ENCODE measurements around the gene NAPSA.

The NAPSA gene

GRCh38 chr19:50383001-50383851, 17.8 kb upstream of the NAPSA start:
- Histone ChIP-seq H3K27me3 (ENCODE audit: control insufficient read depth, insufficient read depth, low read length) (no peaks in the 10 kb centered on the region), H3K4me1 (ENCODE audit: control insufficient read depth, insufficient read depth, low read length) (peaks cover 14% of the 10 kb centered on the region), H3K4me3 (ENCODE audit: low read length) (peak overlapping the region; percentile 71), H3K9ac (ENCODE audit: low read depth, low read length) (peak overlapping the region; percentile 90), H3K36me3 (ENCODE audit: insufficient read depth, low read length) (peaks cover 42% of the 10 kb centered on the region), H3K9me3 (replicated peaks; ENCODE audit: low read length) (no peaks in the 10 kb centered on the region), H3K4me2 (ENCODE audit: low read length) (peak overlapping the region; percentile 90)

- no peaks in the 10 kb centered on the region for H3K9me3 ChIP-seq (replicated peaks; ENCODE audit: low read length)
- no peaks in the 10 kb centered on the region for H3K27me3 ChIP-seq (ENCODE audit: control insufficient read depth, insufficient read depth, low read length)
- H3K4me2 ChIP-seq (ENCODE audit: low read length), result no peak overlapping the region
- H3K4me1 ChIP-seq (ENCODE audit: control insufficient read depth, insufficient read depth, low read length), result peaks cover 9% of the 10 kb centered on the region
- H3K9ac ChIP-seq (ENCODE audit: low read depth, low read length), result no peak overlapping the region
- peaks cover 52% of the 10 kb centered on the region for H3K36me3 ChIP-seq (ENCODE audit: insufficient read depth, low read length)
- H3K4me3 ChIP-seq (ENCODE audit: low read length), result no peak overlapping the region
Observed at GRCh38 chr19:50381881-50382729, 16.7 kb upstream of the NAPSA start.

GRCh38 chr19:50380751-50381151, 15.3 kb upstream of the NAPSA start:
- Histone ChIP-seq H3K36me3 (ENCODE audit: insufficient read depth, low read length) (peaks cover 52% of the 10 kb centered on the region), H3K27me3 (ENCODE audit: control insufficient read depth, insufficient read depth, low read length) (no peaks in the 10 kb centered on the region), H3K9me3 (replicated peaks; ENCODE audit: low read length) (no peaks in the 10 kb centered on the region), H3K9ac (ENCODE audit: low read depth, low read length) (no peak overlapping the region), H3K4me1 (ENCODE audit: control insufficient read depth, insufficient read depth, low read length) (peaks cover 9% of the 10 kb centered on the region), H3K4me3 (ENCODE audit: low read length) (no peak overlapping the region), H3K4me2 (ENCODE audit: low read length) (no peak overlapping the region)

GRCh38 chr19:50380137-50380536, 14.7 kb upstream of the NAPSA start:
- Histone ChIP-seq H3K9ac (ENCODE audit: low read depth, low read length) (no peak overlapping the region), H3K9me3 (replicated peaks; ENCODE audit: low read length) (no peaks in the 10 kb centered on the region), H3K4me3 (ENCODE audit: low read length) (no peak overlapping the region)

GRCh38 chr19:50379602-50380001, 14.2 kb upstream of the NAPSA start:
- Histone ChIP-seq H3K4me2 (ENCODE audit: low read length) (no peak overlapping the region), H3K27me3 (ENCODE audit: control insufficient read depth, insufficient read depth, low read length) (no peaks in the 10 kb centered on the region), H3K9me3 (replicated peaks; ENCODE audit: low read length) (no peaks in the 10 kb centered on the region), H3K36me3 (ENCODE audit: insufficient read depth, low read length) (peaks cover 52% of the 10 kb centered on the region), H3K4me1 (ENCODE audit: control insufficient read depth, insufficient read depth, low read length) (peaks cover 6% of the 10 kb centered on the region), H3K4me3 (ENCODE audit: low read length) (no peak overlapping the region), H3K9ac (ENCODE audit: low read depth, low read length) (no peak overlapping the region)

More at GRCh38 chr19:50380137-50380536, 14.7 kb upstream of the NAPSA start:
- Histone ChIP-seq H3K4me2 (ENCODE audit: low read length) (no peak overlapping the region), H3K36me3 (ENCODE audit: insufficient read depth, low read length) (peaks cover 52% of the 10 kb centered on the region), H3K4me1 (ENCODE audit: control insufficient read depth, insufficient read depth, low read length) (peaks cover 8% of the 10 kb centered on the region), H3K27me3 (ENCODE audit: control insufficient read depth, insufficient read depth, low read length) (no peaks in the 10 kb centered on the region)

GRCh38 chr19:50378863-50379236, 13.4 kb upstream of the NAPSA start:
- H3K4me2 ChIP-seq (ENCODE audit: low read length), result no peak overlapping the region
- H3K9me3 ChIP-seq (replicated peaks; ENCODE audit: low read length), result no peaks in the 10 kb centered on the region
- H3K27me3 ChIP-seq (ENCODE audit: control insufficient read depth, insufficient read depth, low read length), result no peaks in the 10 kb centered on the region
- H3K9ac ChIP-seq (ENCODE audit: low read depth, low read length), result no peak overlapping the region
- H3K4me1 ChIP-seq (ENCODE audit: control insufficient read depth, insufficient read depth, low read length), result peaks cover 5% of the 10 kb centered on the region
- H3K36me3 ChIP-seq (ENCODE audit: insufficient read depth, low read length), result peaks cover 52% of the 10 kb centered on the region
- no peak overlapping the region for H3K4me3 ChIP-seq (ENCODE audit: low read length)

- Histone ChIP-seq H3K4me2 (ENCODE audit: low read length) (no peak overlapping the region), H3K36me3 (ENCODE audit: insufficient read depth, low read length) (peaks cover 52% of the 10 kb centered on the region), H3K9me3 (replicated peaks; ENCODE audit: low read length) (no peaks in the 10 kb centered on the region), H3K4me1 (ENCODE audit: control insufficient read depth, insufficient read depth, low read length) (no peaks in the 10 kb centered on the region), H3K27me3 (ENCODE audit: control insufficient read depth, insufficient read depth, low read length) (no peaks in the 10 kb centered on the region), H3K4me3 (ENCODE audit: low read length) (no peak overlapping the region), H3K9ac (ENCODE audit: low read depth, low read length) (no peak overlapping the region)
Observed at GRCh38 chr19:50378169-50378862, 12.9 kb upstream of the NAPSA start.

GRCh38 chr19:50377517-50377916, 12.1 kb upstream of the NAPSA start:
- no peak overlapping the region for H3K4me2 ChIP-seq (ENCODE audit: low read length)
- H3K36me3 ChIP-seq (ENCODE audit: insufficient read depth, low read length), result peaks cover 52% of the 10 kb centered on the region
- no peak overlapping the region for H3K9ac ChIP-seq (ENCODE audit: low read depth, low read length)
- no peaks in the 10 kb centered on the region for H3K4me1 ChIP-seq (ENCODE audit: control insufficient read depth, insufficient read depth, low read length)
- no peaks in the 10 kb centered on the region for H3K9me3 ChIP-seq (replicated peaks; ENCODE audit: low read length)
- no peaks in the 10 kb centered on the region for H3K27me3 ChIP-seq (ENCODE audit: control insufficient read depth, insufficient read depth, low read length)
- no peak overlapping the region for H3K4me3 ChIP-seq (ENCODE audit: low read length)

GRCh38 chr19:50377051-50377461, 11.6 kb upstream of the NAPSA start:
- Histone ChIP-seq H3K9me3 (replicated peaks; ENCODE audit: low read length) (no peaks in the 10 kb centered on the region), H3K27me3 (ENCODE audit: control insufficient read depth, insufficient read depth, low read length) (no peaks in the 10 kb centered on the region), H3K9ac (ENCODE audit: low read depth, low read length) (no peak overlapping the region), H3K4me3 (ENCODE audit: low read length) (no peak overlapping the region), H3K4me1 (ENCODE audit: control insufficient read depth, insufficient read depth, low read length) (no peaks in the 10 kb centered on the region), H3K36me3 (ENCODE audit: insufficient read depth, low read length) (peaks cover 48% of the 10 kb centered on the region), H3K4me2 (ENCODE audit: low read length) (peak overlapping the region; percentile 56)

- no peaks in the 10 kb centered on the region for H3K9me3 ChIP-seq (replicated peaks; ENCODE audit: low read length)
- peak within 1 kb of the TSS; percentile 97 for H3K4me2 ChIP-seq (ENCODE audit: low read length)
- peak within 1 kb of the TSS; percentile 96 for H3K4me3 ChIP-seq (ENCODE audit: low read length)
- peak within 1 kb of the TSS; percentile 98 for H3K9ac ChIP-seq (ENCODE audit: low read depth, low read length)
- H3K4me1 ChIP-seq (ENCODE audit: control insufficient read depth, insufficient read depth, low read length), result no peaks in the 10 kb centered on the region
- peaks cover 41% of the 10 kb centered on the region for H3K36me3 ChIP-seq (ENCODE audit: insufficient read depth, low read length)
- H3K27me3 ChIP-seq (ENCODE audit: control insufficient read depth, insufficient read depth, low read length), result no peaks in the 10 kb centered on the region
Observed at GRCh38 chr19:50376166-50377050, 11.0 kb upstream of the NAPSA start, which contains the start of gene NR1H2. TSS of gene NR1H2 (plus strand) at chr19:50376457. CDS start at chr19:50377606, 1,149 bp downstream.

Measured in skeletal muscle satellite cell (primary cell).